H9 (cell line): ENCODE measurements around the gene SLC35F3. TPM values are rescaled to one million over a fixed set of nuclear protein-coding genes. Genes with fewer than 3 reads are reported as not detected.

ENCODE experiments used
- DNase-seq: peaks from one replicate; pipeline ENCODE4 v3.0.0-alpha.2; 2017
- H2AFZ ChIP-seq: one replicate; pipeline ENCODE4 v1.6.1; 2013; ENCODE audit warnings: mild to moderate bottlenecking, low read length, control low read depth, moderate library complexity
- H2AK5ac ChIP-seq: 2 replicates; pipeline ENCODE4 v1.6.1; 2013; ENCODE audit warnings: low read length, control low read depth, mixed read lengths; ENCODE audit not compliant: insufficient read length
- H2BK120ac ChIP-seq: one replicate; pipeline ENCODE4 v1.6.1; 2013; ENCODE audit warnings: low read depth, mild to moderate bottlenecking, low read length, control low read depth, inconsistent platforms; ENCODE audit not compliant: poor library complexity, severe bottlenecking
- H2BK12ac ChIP-seq: 2 replicates; pipeline ENCODE4 v1.6.1; 2013; ENCODE audit warnings: low read length, control low read depth, mixed read lengths, low read depth; ENCODE audit not compliant: insufficient read length
- H2BK15ac ChIP-seq: 2 replicates; pipeline ENCODE4 v1.6.1; 2013; ENCODE audit warnings: low read depth, low read length, control low read depth
- H2BK20ac ChIP-seq: one replicate; pipeline ENCODE4 v1.6.1; 2013; ENCODE audit warnings: low read depth, mild to moderate bottlenecking, low read length, control low read depth, inconsistent platforms; ENCODE audit not compliant: poor library complexity, severe bottlenecking
- H2BK5ac ChIP-seq: 2 replicates; pipeline ENCODE4 v1.6.1; 2013; ENCODE audit warnings: low read length, control low read depth, mixed read lengths; ENCODE audit not compliant: insufficient read length
- H3K14ac ChIP-seq: 2 replicates; pipeline ENCODE4 v1.6.1; 2013; ENCODE audit warnings: low read length, control low read depth; ENCODE audit not compliant: insufficient read depth
- H3K18ac ChIP-seq: 2 replicates; pipeline ENCODE4 v1.6.1; 2013; ENCODE audit warnings: low read depth, mild to moderate bottlenecking, mixed read lengths, low read length, control low read depth; ENCODE audit not compliant: insufficient read length
- H3K23ac ChIP-seq: 2 replicates; pipeline ENCODE4 v1.6.1; 2013; ENCODE audit warnings: low read length, control low read depth, mixed read lengths, low read depth; ENCODE audit not compliant: insufficient read length
- H3K23me2 ChIP-seq: 2 replicates; pipeline ENCODE4 v1.6.1; 2013; ENCODE audit warnings: low read depth, mild to moderate bottlenecking, mixed read lengths, low read length, control low read depth; ENCODE audit not compliant: insufficient read length, poor library complexity, severe bottlenecking
- H3K27ac ChIP-seq: 2 replicates; pipeline ENCODE4 v1.5.1; 2013; ENCODE audit warnings: low read length, control low read depth, mixed read lengths, low read depth; ENCODE audit not compliant: insufficient read length
- H3K27me3 ChIP-seq: 2 replicates; pipeline ENCODE4 v1.6.1; 2013; ENCODE audit warnings: low read length, control low read depth, inconsistent platforms; ENCODE audit not compliant: insufficient read depth
- H3K4ac ChIP-seq: 2 replicates; pipeline ENCODE4 v1.6.1; 2013; ENCODE audit warnings: low read depth, mild to moderate bottlenecking, control low read depth, inconsistent platforms, low read length, moderate library complexity
- H3K4me1 ChIP-seq: 2 replicates; pipeline ENCODE4 v1.6.1; 2013; ENCODE audit warnings: low read length, control low read depth, inconsistent platforms; ENCODE audit not compliant: insufficient read depth
- H3K4me2 ChIP-seq: 2 replicates; pipeline ENCODE4 v1.6.1; 2013; ENCODE audit warnings: low read length, control low read depth, mixed read lengths; ENCODE audit not compliant: insufficient read length, insufficient read depth
- H3K56ac ChIP-seq: 2 replicates; pipeline ENCODE4 v1.6.1; 2013; ENCODE audit warnings: low read depth, mild to moderate bottlenecking, mixed read lengths, low read length, control low read depth; ENCODE audit not compliant: insufficient read length
- H3K79me1 ChIP-seq: 2 replicates; pipeline ENCODE4 v1.6.1; 2013; ENCODE audit warnings: low read depth, mild to moderate bottlenecking, moderate library complexity, low read length, control low read depth, inconsistent platforms; ENCODE audit not compliant: insufficient read depth, poor library complexity, severe bottlenecking
- H3K79me2 ChIP-seq: 2 replicates; pipeline ENCODE4 v1.6.1; 2013; ENCODE audit warnings: low read length, control low read depth, inconsistent platforms; ENCODE audit not compliant: insufficient read depth
- H3K9ac ChIP-seq: 2 replicates; pipeline ENCODE4 v1.6.1; 2013; ENCODE audit warnings: low read length, control low read depth, mixed read lengths; ENCODE audit not compliant: insufficient read length; ENCODE audit errors: extremely low read depth
- H3K9me3 ChIP-seq: one replicate; pipeline ENCODE4 v1.6.1; 2013; ENCODE audit warnings: low read depth, low read length, inconsistent platforms; ENCODE audit not compliant: control insufficient read depth
- H3T11ph ChIP-seq: one replicate; pipeline ENCODE4 v1.6.1; 2013; ENCODE audit warnings: mild to moderate bottlenecking, low read length, control low read depth, inconsistent platforms
- H4K20me1 ChIP-seq: one replicate; pipeline ENCODE4 v1.6.1; 2013; ENCODE audit not compliant: control insufficient read depth, insufficient read length, insufficient read depth
- H4K5ac ChIP-seq: 2 replicates; pipeline ENCODE4 v1.6.1; 2013; ENCODE audit warnings: low read depth, mild to moderate bottlenecking, mixed read lengths, low read length, control low read depth; ENCODE audit not compliant: insufficient read length
- H4K8ac ChIP-seq: replicated peaks from 2 replicates; pipeline ENCODE4 v1.6.1; 2013; ENCODE audit warnings: low read length, control low read depth, mixed read lengths, low read depth; ENCODE audit not compliant: insufficient read length
- H4K91ac ChIP-seq: 2 replicates; pipeline ENCODE4 v1.6.1; 2013; ENCODE audit warnings: low read depth, mild to moderate bottlenecking, moderate library complexity, mixed read lengths, low read length, control low read depth; ENCODE audit not compliant: insufficient read length
- H3K27ac Mint-ChIP-seq, 3 experiments: 2 replicates in 2 of 3; 3 replicates in 1 of 3; pipeline ENCODE4 v1.8.0; 2020 to 2021; ENCODE audit warnings: mixed read lengths in 3 of 3, mild to moderate bottlenecking in 1 of 3, moderate library complexity in 1 of 3
- H3K27me3 Mint-ChIP-seq: 2 replicates; pipeline ENCODE4 v1.8.0; 2021; ENCODE audit warnings: low read depth, mild to moderate bottlenecking, moderate library complexity, mixed read lengths
- H3K36me3 Mint-ChIP-seq, 3 experiments: 2 replicates in 2 of 3; 3 replicates in 1 of 3; pipeline ENCODE4 v1.8.0; 2020 to 2021; ENCODE audit warnings: low read depth in 3 of 3, mixed read lengths in 3 of 3; ENCODE audit not compliant: insufficient read depth in 1 of 3
- H3K4me1 Mint-ChIP-seq, 2 experiments: 2 replicates each; pipeline ENCODE4 v1.8.0; 2020; ENCODE audit warnings: mixed read lengths in 2 of 2
- H3K4me3 Mint-ChIP-seq, 2 experiments: 2 replicates in 1 of 2; 3 replicates in 1 of 2; pipeline ENCODE4 v1.8.0; 2020 to 2021; ENCODE audit warnings: mild to moderate bottlenecking in 2 of 2, mixed read lengths in 2 of 2, moderate library complexity in 1 of 2
- H3K9me3 Mint-ChIP-seq, 2 experiments: 2 replicates in 1 of 2; 3 replicates in 1 of 2; pipeline ENCODE4 v1.8.0; 2020; ENCODE audit warnings: mild to moderate bottlenecking in 2 of 2, mixed read lengths in 2 of 2, moderate library complexity in 1 of 2
- CTCF ChIP-seq: fragments of 200-600 bp; sonication (generic); conservative IDR thresholded peaks from 3 replicates; pipeline ENCODE4 v1.8.0; 2021; ENCODE audit warnings: antibody characterized with exemption, mild to moderate bottlenecking
- WGBS: extraction: QIAGEN DNeasy Blood & Tissue Kit; methylation state at CpG from one replicate; pipeline ENCODE4 v1.1.7; 2013; ENCODE audit warnings: missing lambda C conversion rate, low lambda C conversion rate, mixed read lengths; ENCODE audit not compliant: insufficient read length; ENCODE audit errors: extremely low coverage; 5-methylcytosine and 5-hydroxymethylcytosine counted together
- total RNA-seq: library from RNA; stranded (reverse); gene quantifications from 2 replicates; pipeline ENCODE4 v1.2.1, GENCODE V29; 2021

Gene SLC35F3
- total RNA-seq, 1 experiment from 2014 or later, result 0.81 TPM

DNA sequence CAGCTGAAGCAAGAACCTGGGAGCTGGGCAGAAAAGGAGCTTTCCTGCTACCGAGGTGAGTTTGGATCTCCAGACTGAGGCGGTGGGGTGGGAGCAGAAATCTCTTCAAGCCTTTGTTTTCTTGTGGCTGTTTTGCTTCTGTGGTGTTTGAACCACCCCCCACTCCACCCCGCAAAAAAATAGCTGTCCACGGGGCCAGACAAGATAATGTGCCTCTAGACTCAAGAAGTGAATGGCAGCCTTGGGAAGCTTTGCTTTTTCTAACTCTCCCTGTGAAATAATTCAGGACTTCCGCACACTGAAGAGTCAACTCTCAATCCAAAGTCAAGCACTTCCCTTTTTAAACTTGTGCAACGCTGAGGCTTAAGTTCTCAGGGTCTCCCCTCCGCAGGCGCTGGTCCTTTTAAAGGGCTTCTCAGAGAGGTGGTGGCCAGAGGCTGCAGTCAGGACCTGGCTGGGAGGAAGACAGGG, 309.2 kb downstream of the SLC35F3 start:
- H3T11ph ChIP-seq, result no peak overlapping the region
- no peak overlapping the region for H2BK5ac ChIP-seq
- H3K14ac ChIP-seq, result no peak overlapping the region
- peak overlapping the region; percentile 70 for H3K4me2 ChIP-seq
- no peak overlapping the region for H2AK5ac ChIP-seq
- Mint-ChIP-seq H3K27me3 (peaks cover 20% of the 10 kb centered on the region), H3K36me3 (peaks cover 3 to 13% (median 9%) of the 10 kb centered on the region in 3 experiments; a peak in 5 of 7 replicates), H3K4me3 (peak overlapping the region; percentile 85 to 91), H3K4me1 (peaks cover 8 to 13% of the 10 kb centered on the region in 2 experiments), H3K9me3 (peaks cover 12 to 17% of the 10 kb centered on the region in 2 experiments), H3K27ac (no peak overlapping the region)
- no CpG with 5 or more reads among the region's 8 CpGs for WGBS
- H2BK12ac ChIP-seq, result no peak overlapping the region
- no peak overlapping the region for H3K9ac ChIP-seq
- H2BK20ac ChIP-seq, result no peak overlapping the region
- no peak overlapping the region for H4K5ac ChIP-seq
- H4K20me1 ChIP-seq, result no peaks in the 10 kb centered on the region
- no peaks in the 10 kb centered on the region for H3K79me2 ChIP-seq
- no peak overlapping the region for H2AFZ ChIP-seq
- H3K27me3 ChIP-seq, result no peaks in the 10 kb centered on the region
- H3K27ac ChIP-seq, result no peak overlapping the region
- no peak overlapping the region for H3K18ac ChIP-seq
- H3K79me1 ChIP-seq, result no peaks in the 10 kb centered on the region
- no peaks in the 10 kb centered on the region for H3K4me1 ChIP-seq
- H4K91ac ChIP-seq, result no peak overlapping the region
- no peaks in the 10 kb centered on the region for H3K9me3 ChIP-seq
- H3K4ac ChIP-seq, result no peak overlapping the region
- DNase-seq, result no peak
- H3K56ac ChIP-seq, result no peak overlapping the region
- H2BK120ac ChIP-seq, result no peak overlapping the region
- TF ChIP-seq CTCF, result no peak
- H3K23ac ChIP-seq, result no peak overlapping the region
- H3K23me2 ChIP-seq, result peaks cover 12% of the 10 kb centered on the region
- no peak overlapping the region for H4K8ac ChIP-seq
- H2BK15ac ChIP-seq, result no peak overlapping the region
